ENCODE data around the gene CST3.

DNA sequence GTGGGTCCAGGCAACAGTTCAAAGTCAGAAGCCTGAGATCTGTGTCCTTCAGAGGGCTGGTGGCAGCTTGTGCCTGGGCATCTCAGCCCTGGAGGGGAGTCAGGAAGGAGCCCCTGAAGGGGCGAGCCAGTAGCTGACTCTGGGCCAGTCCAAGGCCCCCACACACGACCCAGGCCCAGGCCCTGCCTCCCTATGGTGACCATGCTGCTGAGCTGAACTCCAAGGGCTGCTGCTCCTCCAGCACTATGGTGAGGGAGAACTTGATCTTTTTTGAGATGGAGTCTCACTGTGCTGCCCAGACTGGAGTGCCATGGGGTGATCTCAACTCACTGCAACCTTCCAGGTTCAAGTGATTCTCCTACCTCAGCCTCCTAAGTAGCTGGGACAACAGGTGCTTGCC is 15.2 kb upstream of the CST3 start:
- TF ChIP-seq, protein P1, sequence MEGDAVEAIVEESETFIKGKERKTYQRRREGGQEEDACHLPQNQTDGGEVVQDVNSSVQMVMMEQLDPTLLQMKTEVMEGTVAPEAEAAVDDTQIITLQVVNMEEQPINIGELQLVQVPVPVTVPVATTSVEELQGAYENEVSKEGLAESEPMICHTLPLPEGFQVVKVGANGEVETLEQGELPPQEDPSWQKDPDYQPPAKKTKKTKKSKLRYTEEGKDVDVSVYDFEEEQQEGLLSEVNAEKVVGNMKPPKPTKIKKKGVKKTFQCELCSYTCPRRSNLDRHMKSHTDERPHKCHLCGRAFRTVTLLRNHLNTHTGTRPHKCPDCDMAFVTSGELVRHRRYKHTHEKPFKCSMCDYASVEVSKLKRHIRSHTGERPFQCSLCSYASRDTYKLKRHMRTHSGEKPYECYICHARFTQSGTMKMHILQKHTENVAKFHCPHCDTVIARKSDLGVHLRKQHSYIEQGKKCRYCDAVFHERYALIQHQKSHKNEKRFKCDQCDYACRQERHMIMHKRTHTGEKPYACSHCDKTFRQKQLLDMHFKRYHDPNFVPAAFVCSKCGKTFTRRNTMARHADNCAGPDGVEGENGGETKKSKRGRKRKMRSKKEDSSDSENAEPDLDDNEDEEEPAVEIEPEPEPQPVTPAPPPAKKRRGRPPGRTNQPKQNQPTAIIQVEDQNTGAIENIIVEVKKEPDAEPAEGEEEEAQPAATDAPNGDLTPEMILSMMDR (IDR thresholded peaks at IDR 0.05; ENCODE audit: poor library complexity, severe bottlenecking), result no peak
- TF ChIP-seq MXI1 (conservative IDR thresholded peaks at IDR 0.05; ENCODE audit: poor library complexity, severe bottlenecking) (no peak), SMC3 (conservative IDR thresholded peaks at IDR 0.05; ENCODE audit: poor library complexity) (no peak), TAF1 (IDR thresholded peaks at IDR 0.05; ENCODE audit: low read depth) (no peak), EZH2 (IDR thresholded peaks at IDR 0.05; ENCODE audit: borderline replicate concordance, insufficient read depth, low read length, poor library complexity, severe bottlenecking) (no peak), POLR2AphosphoS5 (IDR thresholded peaks at IDR 0.05) (no peak), EP300 (conservative IDR thresholded peaks at IDR 0.05; ENCODE audit: poor library complexity, severe bottlenecking) (no peak)
